Left lung (tissue), 10 donors: ENCODE data around the gene CD3D. TPM values are rescaled to one million over a fixed set of nuclear protein-coding genes. Genes with fewer than 3 reads are reported as not detected.

Source experiments
- ATAC-seq: fragments of 200-7000 bp; cut with Tn5 transposase; one replicate; pipeline ENCODE4 v1.9.1; 2020; ENCODE audit warnings: moderate library complexity
- DNase-seq, 4 donors: peaks; one replicate each; pipeline ENCODE4 v3.0.0-alpha.2; 2013 to 2020
- H3K27ac ChIP-seq, 2 donors: fragments of 200-600 bp; sonication (generic) in 1 of 2; one replicate each; pipeline versions ENCODE4 v1.5.0 to v1.8.0; 2020 to 2021
- H3K27me3 ChIP-seq, 2 donors: fragments of 200-600 bp; sonication (generic) in 1 of 2; one replicate each; pipeline versions ENCODE4 v1.5.0 to v1.8.0; 2020 to 2021
- H3K36me3 ChIP-seq, 2 donors: fragments of 200-600 bp; sonication (generic) in 1 of 2; one replicate each; pipeline versions ENCODE4 v1.5.0 to v1.8.0; 2020 to 2021
- H3K4me1 ChIP-seq, 2 donors: fragments of 200-600 bp; one replicate each; pipeline ENCODE4 v1.8.0; 2021
- H3K4me3 ChIP-seq, 2 donors: fragments of 200-600 bp; sonication (generic) in 1 of 2; one replicate each; pipeline versions ENCODE4 v1.5.0 to v1.8.0; 2020 to 2021; ENCODE audit warnings: mild to moderate bottlenecking in 1 of 2
- H3K9me3 ChIP-seq, 2 donors: fragments of 200-600 bp; sonication (generic) in 1 of 2; one replicate each; pipeline versions ENCODE4 v1.5.0 to v1.8.0; 2020 to 2021
- intact Hi-C, 2 donors: fragments of 100-400 bp; cut with DNase I; formaldehyde crosslinking; loops; one replicate each; pipeline versions ENCODE4 v1.11.2 to v1.14.2; 2022
- polyA plus RNA-seq, 6 donors: library from polyadenylated mRNA; unstranded; fragments of 120-200 nt; gene quantifications; one replicate each; pipeline ENCODE4 v1.2.1, GENCODE V29; 2013; ENCODE audit not compliant: insufficient read length in 6 of 6
- total RNA-seq, 2 donors: library from RNA; stranded (reverse); fragmentation: NEBNext Ultra II Directional; extraction: Animal tissue kit (Norgen Biotek cat#: 25700); gene quantifications; one replicate each; pipeline ENCODE4 v1.2.1, GENCODE V29; 2021
- TF ChIP-seq, protein P1 (sequence below), 2 donors: fragments of 200-600 bp; sonication (generic) in 1 of 2; IDR thresholded peaks; one replicate each; pipeline versions ENCODE4 v1.5.0 to v1.8.0; 2021; ENCODE audit warnings: antibody characterized with exemption in 2 of 2
- donor health status: DM: no; HTN: yes; CAD: no.
- donor health status: DM: no; HTN: no; CAD: no.

Gene CD3D
- total and polyA plus RNA-seq, 8 donors, result 0.54 to 7.0 (median 1.5) TPM

DNA sequence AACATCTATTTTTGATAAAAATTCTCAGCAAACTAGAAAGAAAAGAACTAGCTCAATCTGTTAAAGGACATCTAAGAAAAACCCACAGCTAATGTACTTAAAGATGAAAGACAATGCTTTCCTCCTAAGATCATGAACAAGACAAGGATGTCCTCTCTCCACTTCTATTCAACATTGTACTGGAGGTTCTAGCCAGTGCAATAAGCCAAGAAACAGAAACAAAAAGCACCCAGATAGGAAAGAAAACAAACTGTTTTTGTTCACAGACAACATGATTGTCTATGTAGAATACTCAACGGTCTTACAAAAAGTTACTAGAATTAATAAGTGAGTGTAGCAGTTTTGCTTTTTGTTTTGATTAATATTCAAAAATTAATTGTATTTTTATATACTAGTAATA is 7.8 kb downstream of the CD3D start:
- TF ChIP-seq, protein P1, sequence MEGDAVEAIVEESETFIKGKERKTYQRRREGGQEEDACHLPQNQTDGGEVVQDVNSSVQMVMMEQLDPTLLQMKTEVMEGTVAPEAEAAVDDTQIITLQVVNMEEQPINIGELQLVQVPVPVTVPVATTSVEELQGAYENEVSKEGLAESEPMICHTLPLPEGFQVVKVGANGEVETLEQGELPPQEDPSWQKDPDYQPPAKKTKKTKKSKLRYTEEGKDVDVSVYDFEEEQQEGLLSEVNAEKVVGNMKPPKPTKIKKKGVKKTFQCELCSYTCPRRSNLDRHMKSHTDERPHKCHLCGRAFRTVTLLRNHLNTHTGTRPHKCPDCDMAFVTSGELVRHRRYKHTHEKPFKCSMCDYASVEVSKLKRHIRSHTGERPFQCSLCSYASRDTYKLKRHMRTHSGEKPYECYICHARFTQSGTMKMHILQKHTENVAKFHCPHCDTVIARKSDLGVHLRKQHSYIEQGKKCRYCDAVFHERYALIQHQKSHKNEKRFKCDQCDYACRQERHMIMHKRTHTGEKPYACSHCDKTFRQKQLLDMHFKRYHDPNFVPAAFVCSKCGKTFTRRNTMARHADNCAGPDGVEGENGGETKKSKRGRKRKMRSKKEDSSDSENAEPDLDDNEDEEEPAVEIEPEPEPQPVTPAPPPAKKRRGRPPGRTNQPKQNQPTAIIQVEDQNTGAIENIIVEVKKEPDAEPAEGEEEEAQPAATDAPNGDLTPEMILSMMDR (IDR thresholded peaks at IDR 0.05), result no peak
- no peaks in the 10 kb centered on the region for H3K9me3 ChIP-seq
- no peak overlapping the region for H3K4me3 ChIP-seq
- no peaks in the 10 kb centered on the region for H3K36me3 ChIP-seq
- DNase-seq (no peak), ATAC-seq (no peak)
- no peaks in the 10 kb centered on the region for H3K4me1 ChIP-seq
- H3K27me3 ChIP-seq, result no peaks in the 10 kb centered on the region
- intact Hi-C loops, result no loop called here
- H3K27ac ChIP-seq, result no peak overlapping the region

DNA sequence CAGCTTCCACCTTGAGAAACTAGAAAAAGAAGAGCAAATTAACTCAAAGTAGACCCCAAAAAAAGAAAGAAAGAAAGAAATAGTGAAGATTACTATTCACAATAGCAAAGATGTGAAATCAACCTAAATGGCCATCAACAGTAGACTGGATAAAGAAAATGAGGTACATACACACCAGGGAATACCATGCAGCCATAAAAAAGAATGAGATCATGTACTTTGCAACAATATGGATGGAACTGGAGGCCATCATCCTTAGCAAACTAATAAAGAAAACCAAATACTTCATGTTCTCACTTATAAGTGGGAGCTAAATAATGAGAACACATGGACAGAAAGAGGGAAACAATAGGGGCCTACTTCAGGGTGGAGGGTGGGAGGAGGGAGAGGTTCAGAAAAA is 13.8 kb downstream of the CD3D start:
- Histone ChIP-seq H3K27me3 (no peaks in the 10 kb centered on the region), H3K4me3 (no peak overlapping the region), H3K36me3 (no peaks in the 10 kb centered on the region), H3K4me1 (no peaks in the 10 kb centered on the region), H3K27ac (no peak overlapping the region), H3K9me3 (no peaks in the 10 kb centered on the region)
- ATAC-seq (no peak), DNase-seq (no peak)
- intact Hi-C loops, result no loop called here
- TF ChIP-seq, protein P1 (IDR thresholded peaks at IDR 0.05), result no peak

DNA sequence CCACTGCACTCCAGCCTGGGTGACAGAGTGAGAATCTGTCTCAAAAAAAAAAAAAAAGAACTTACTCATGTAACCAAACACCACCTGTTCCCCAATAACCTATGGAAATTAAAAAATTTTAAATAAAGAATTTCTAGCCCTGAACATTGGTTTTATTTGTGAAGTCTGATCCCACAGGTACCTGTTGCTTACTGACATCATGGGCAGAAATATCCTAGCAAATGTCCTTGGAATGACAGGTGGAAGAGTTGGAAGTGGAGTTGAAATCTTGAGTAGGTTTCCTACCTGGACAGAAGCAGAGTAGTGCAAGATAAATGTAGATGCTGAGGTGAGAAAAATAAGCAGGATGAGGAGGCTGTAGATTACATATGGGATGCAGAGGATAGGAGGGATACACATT is 17.2 kb downstream of the CD3D start:
- intact Hi-C loops, result no loop called here

DNA sequence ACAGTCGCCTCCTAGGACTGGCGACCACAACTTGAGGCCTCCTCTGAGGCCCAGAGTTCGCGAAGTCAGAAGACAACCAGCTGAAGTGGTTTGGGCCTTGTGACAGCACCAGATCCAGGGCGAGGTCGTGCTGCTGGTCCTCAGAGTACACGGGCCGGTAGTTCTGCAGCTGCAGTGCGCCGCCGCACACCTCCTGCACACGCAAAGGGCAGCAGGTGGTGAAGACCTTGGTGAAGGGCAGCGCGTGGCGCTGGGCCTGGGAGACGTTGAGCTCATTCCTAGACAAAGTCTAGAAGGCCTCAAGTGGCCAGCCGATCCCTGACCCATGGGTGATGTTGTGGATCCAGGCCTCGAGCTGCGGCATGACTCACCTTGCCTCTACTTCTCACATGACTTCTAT is 19.8 kb downstream of the CD3D start:
- Histone ChIP-seq H3K9me3 (no peaks in the 10 kb centered on the region), H3K27ac (no peak overlapping the region), H3K27me3 (no peaks in the 10 kb centered on the region), H3K36me3 (no peaks in the 10 kb centered on the region), H3K4me3 (no peak overlapping the region), H3K4me1 (peaks cover 12 to 37% of the 10 kb centered on the region in 2 donors)
- TF ChIP-seq, protein P1 (IDR thresholded peaks at IDR 0.05), result no peak
- intact Hi-C loops, result no loop called here
- DNase-seq (no peak), ATAC-seq (no peak)

More for the DNA sequence above, 17.2 kb downstream of the CD3D start:
- H3K36me3 ChIP-seq, result no peaks in the 10 kb centered on the region
- no peaks in the 10 kb centered on the region for H3K9me3 ChIP-seq
- H3K4me1 ChIP-seq, result peaks cover 0 to 11% of the 10 kb centered on the region in 2 donors
- H3K4me3 ChIP-seq, result no peak overlapping the region
- TF ChIP-seq, protein P1 (IDR thresholded peaks at IDR 0.05), result no peak
- ATAC-seq (no peak), DNase-seq (no peak)
- H3K27me3 ChIP-seq, result no peaks in the 10 kb centered on the region
- no peak overlapping the region for H3K27ac ChIP-seq

DNA sequence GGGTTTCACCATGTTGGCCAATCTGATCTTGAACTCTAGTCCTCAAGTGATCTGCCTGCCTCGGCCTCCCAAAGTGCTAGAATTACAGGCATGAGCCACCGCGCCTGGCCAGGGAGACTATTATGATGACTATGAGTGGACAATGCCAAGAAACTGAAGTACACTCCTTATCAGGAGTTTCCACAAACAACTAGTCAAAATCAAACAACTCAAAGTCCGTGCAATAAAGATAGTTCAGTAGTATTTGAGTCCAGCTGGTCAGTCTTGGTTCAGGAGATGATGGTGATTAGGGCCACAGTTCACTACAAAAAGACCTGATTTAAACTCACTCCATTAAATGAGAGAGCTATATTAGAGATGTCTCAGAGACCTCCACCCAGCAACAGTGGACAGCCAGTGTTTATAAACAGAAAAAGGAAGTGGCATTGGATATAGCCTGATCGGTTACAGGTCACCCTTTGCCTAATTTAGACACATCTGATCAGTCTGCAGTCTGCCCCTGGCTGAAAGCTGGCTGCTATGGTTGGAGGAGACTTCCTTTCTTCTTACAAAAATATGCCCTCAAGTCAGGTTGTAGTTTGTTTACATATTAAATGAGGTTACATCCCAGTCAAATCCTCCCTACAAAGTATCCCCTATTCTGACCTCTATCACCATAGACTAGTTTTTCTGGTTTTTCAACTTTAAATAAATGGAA is 21.0 kb downstream of the CD3D start:
- Histone ChIP-seq H3K4me1 (peaks cover 18 to 49% of the 10 kb centered on the region in 2 donors), H3K27me3 (no peaks in the 10 kb centered on the region)

More for the DNA sequence above, 21.0 kb downstream of the CD3D start:
- H3K9me3 ChIP-seq, result no peaks in the 10 kb centered on the region
- DNase-seq (no peak), ATAC-seq (peak; percentile 7)
- no peak overlapping the region for H3K27ac ChIP-seq
- no peaks in the 10 kb centered on the region for H3K36me3 ChIP-seq
- intact Hi-C loops, result no loop called here
- H3K4me3 ChIP-seq, result no peak overlapping the region
- TF ChIP-seq, protein P1 (IDR thresholded peaks at IDR 0.05), result no peak
